DND-41 (cell line): ENCODE measurements around the gene SEPTIN1.

Experiments
- EZH2 ChIP-seq: IDR thresholded peaks from 3 replicates; pipeline ENCODE4 v1.6.1; 2012; ENCODE audit warnings: borderline replicate concordance, low read depth, mild to moderate bottlenecking, moderate library complexity, low read length, inconsistent platforms; ENCODE audit not compliant: severe bottlenecking
- TF ChIP-seq, protein P1 (sequence below): IDR thresholded peaks from 2 replicates; pipeline ENCODE4 v1.5.1; 2012; ENCODE audit warnings: borderline replicate concordance, low read length, moderate library complexity, mild to moderate bottlenecking; ENCODE audit not compliant: poor library complexity, severe bottlenecking; ENCODE audit errors: extremely low read depth

DNA sequence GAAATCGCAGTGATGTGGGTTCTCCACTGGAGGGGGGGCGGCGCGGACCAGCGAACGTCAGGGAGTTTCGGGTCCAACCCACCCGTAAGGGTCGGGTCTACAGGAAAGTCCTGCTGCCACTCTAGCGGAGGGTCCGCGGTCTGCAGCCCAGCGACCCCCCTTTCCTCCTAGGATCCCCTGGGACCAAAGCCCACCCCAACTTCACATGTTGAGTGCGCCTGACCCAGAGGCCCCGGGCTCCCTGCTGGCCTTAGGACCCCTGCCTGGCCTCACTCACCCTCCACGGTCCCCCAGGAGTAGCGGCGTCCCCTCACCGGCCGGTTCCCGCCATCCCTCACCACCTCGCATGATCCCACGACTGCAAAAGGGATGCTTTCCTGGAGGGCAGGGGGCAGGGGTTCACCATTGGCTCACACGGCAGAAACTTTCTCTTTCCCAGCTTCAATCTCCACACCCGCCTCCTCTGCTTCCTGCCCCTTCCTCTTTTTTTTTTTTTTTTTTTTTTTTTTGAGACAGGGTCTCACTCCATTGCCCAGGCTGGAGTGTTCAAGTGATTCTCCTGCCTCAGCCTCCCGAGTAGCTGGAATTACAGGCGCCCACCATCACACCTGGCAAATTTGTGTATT, 3.1 kb downstream of the SEPTIN1 start:
- TF ChIP-seq, protein P1, sequence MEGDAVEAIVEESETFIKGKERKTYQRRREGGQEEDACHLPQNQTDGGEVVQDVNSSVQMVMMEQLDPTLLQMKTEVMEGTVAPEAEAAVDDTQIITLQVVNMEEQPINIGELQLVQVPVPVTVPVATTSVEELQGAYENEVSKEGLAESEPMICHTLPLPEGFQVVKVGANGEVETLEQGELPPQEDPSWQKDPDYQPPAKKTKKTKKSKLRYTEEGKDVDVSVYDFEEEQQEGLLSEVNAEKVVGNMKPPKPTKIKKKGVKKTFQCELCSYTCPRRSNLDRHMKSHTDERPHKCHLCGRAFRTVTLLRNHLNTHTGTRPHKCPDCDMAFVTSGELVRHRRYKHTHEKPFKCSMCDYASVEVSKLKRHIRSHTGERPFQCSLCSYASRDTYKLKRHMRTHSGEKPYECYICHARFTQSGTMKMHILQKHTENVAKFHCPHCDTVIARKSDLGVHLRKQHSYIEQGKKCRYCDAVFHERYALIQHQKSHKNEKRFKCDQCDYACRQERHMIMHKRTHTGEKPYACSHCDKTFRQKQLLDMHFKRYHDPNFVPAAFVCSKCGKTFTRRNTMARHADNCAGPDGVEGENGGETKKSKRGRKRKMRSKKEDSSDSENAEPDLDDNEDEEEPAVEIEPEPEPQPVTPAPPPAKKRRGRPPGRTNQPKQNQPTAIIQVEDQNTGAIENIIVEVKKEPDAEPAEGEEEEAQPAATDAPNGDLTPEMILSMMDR, result peak; percentile 11
- TF ChIP-seq EZH2, result no peak
